Loucy (cell line): Measurements from ENCODE around the gene DPCD.

Source experiments
- H2AFZ ChIP-seq: fragments of 200-600 bp; sonication (generic); 2 replicates; pipeline ENCODE4 v1.6.0; 2016; ENCODE audit warnings: antibody characterized with exemption, mild to moderate bottlenecking, low read length, moderate library complexity
- H3F3A ChIP-seq: fragments of 200-600 bp; 2 replicates; pipeline ENCODE4 v1.6.0; 2016; ENCODE audit warnings: antibody characterized with exemption, low read depth, mild to moderate bottlenecking
- H3K27me3 ChIP-seq: fragments of 200-600 bp; sonication (generic); 2 replicates; pipeline ENCODE4 v1.6.1; 2014; ENCODE audit warnings: low read length, mild to moderate bottlenecking; ENCODE audit not compliant: insufficient read depth, poor library complexity, severe bottlenecking
- H3K36me3 ChIP-seq: fragments of 200-600 bp; sonication (generic); 2 replicates; pipeline ENCODE4 v1.6.1; 2016; ENCODE audit warnings: low read length; ENCODE audit not compliant: insufficient read depth
- H3K4me1 ChIP-seq: fragments of 200-600 bp; sonication (generic); 2 replicates; pipeline ENCODE4 v1.5.1; 2014; ENCODE audit warnings: low read length, mild to moderate bottlenecking; ENCODE audit not compliant: insufficient read depth, poor library complexity, severe bottlenecking
- H3K4me2 ChIP-seq: fragments of 200-600 bp; sonication (generic); 2 replicates; pipeline ENCODE4 v1.6.0; 2014; ENCODE audit warnings: antibody characterized with exemption, low read length, low read depth, mild to moderate bottlenecking; ENCODE audit not compliant: poor library complexity, severe bottlenecking
- H3K4me3 ChIP-seq: fragments of 200-600 bp; sonication (generic); 2 replicates; pipeline ENCODE4 v1.5.1; 2014; ENCODE audit warnings: low read length, mild to moderate bottlenecking, mixed read lengths; ENCODE audit not compliant: poor library complexity, severe bottlenecking
- H3K79me2 ChIP-seq: fragments of 200-600 bp; sonication (generic); 2 replicates; pipeline ENCODE4 v1.6.1; 2014; ENCODE audit warnings: low read length; ENCODE audit not compliant: insufficient read depth
- H3K9ac ChIP-seq: fragments of 200-600 bp; sonication (generic); 2 replicates; pipeline ENCODE4 v1.6.0; 2014; ENCODE audit warnings: mild to moderate bottlenecking, low read depth, low read length, moderate library complexity; ENCODE audit not compliant: poor library complexity, severe bottlenecking
- H3K9me2 ChIP-seq: fragments of 200-600 bp; sonication (generic); replicated peaks from 2 replicates; pipeline ENCODE4 v1.6.1; 2016; ENCODE audit warnings: low read depth, low read length, mixed read lengths
- H3K9me3 ChIP-seq: fragments of 200-600 bp; sonication (generic); 2 replicates; pipeline ENCODE4 v1.6.1; 2014; ENCODE audit warnings: mild to moderate bottlenecking, antibody characterized with exemption, low read length, low read depth; ENCODE audit not compliant: insufficient read depth
- H4K20me1 ChIP-seq: fragments of 200-600 bp; sonication (generic); 2 replicates; pipeline ENCODE4 v1.6.0; 2014; ENCODE audit warnings: antibody characterized with exemption, low read length, mild to moderate bottlenecking; ENCODE audit not compliant: insufficient read depth, poor library complexity, severe bottlenecking
- CTCF ChIP-seq: fragments of 200-600 bp; sonication (generic); conservative IDR thresholded peaks from 2 replicates; pipeline ENCODE4 v1.5.1; 2014; ENCODE audit warnings: mild to moderate bottlenecking, antibody characterized with exemption, low read length
- EZH2phosphoT487 ChIP-seq: fragments of 200-600 bp; IDR thresholded peaks from 2 replicates; pipeline ENCODE4 v1.6.1; 2018; ENCODE audit warnings: antibody characterized with exemption, mild to moderate bottlenecking, moderate library complexity, borderline replicate concordance

DPCD gene

GRCh38 chr10:101614663-101615524, 26.8 kb downstream of the DPCD start:
- Histone ChIP-seq H3K4me1 (peaks cover 6% of the 10 kb centered on the region), H4K20me1 (no peaks in the 10 kb centered on the region), H3K79me2 (no peaks in the 10 kb centered on the region), H3K9me2 (no peaks in the 10 kb centered on the region), H3K27me3 (no peaks in the 10 kb centered on the region), H3K4me2 (no peak overlapping the region), H3K9me3 (no peaks in the 10 kb centered on the region), H3K9ac (no peak overlapping the region), H3K4me3 (no peak overlapping the region), H3K36me3 (peaks cover 34% of the 10 kb centered on the region; the same call in 1 of the 2 replicates), H2AFZ (no peak overlapping the region), H3F3A (no peaks in the 10 kb centered on the region)
- TF ChIP-seq CTCF (no peak), EZH2phosphoT487 (no peak)

- H3K4me1 ChIP-seq, result peaks cover 6% of the 10 kb centered on the region
- peaks cover 33% of the 10 kb centered on the region; the same call in 1 of the 2 replicates for H3K36me3 ChIP-seq
- H3F3A ChIP-seq, result no peaks in the 10 kb centered on the region
- H3K9me2 ChIP-seq, result no peaks in the 10 kb centered on the region
- H3K27me3 ChIP-seq, result no peaks in the 10 kb centered on the region
- no peak overlapping the region for H3K4me2 ChIP-seq
- H3K79me2 ChIP-seq, result no peaks in the 10 kb centered on the region
- no peak overlapping the region for H3K4me3 ChIP-seq
- TF ChIP-seq CTCF (no peak), EZH2phosphoT487 (no peak)
- H3K9ac ChIP-seq, result no peak overlapping the region
- no peaks in the 10 kb centered on the region for H4K20me1 ChIP-seq
- no peaks in the 10 kb centered on the region for H3K9me3 ChIP-seq
- H2AFZ ChIP-seq, result no peak overlapping the region
These were observed 27.5 kb downstream of the DPCD start for GRCh38 chr10:101615525-101616116.

- Histone ChIP-seq H3K9me3 (no peaks in the 10 kb centered on the region), H4K20me1 (no peaks in the 10 kb centered on the region), H3K4me1 (peaks cover 6% of the 10 kb centered on the region), H3K36me3 (peaks cover 32% of the 10 kb centered on the region; the same call in 1 of the 2 replicates), H2AFZ (no peak overlapping the region), H3K9ac (no peak overlapping the region), H3F3A (no peaks in the 10 kb centered on the region), H3K4me3 (no peak overlapping the region), H3K9me2 (no peaks in the 10 kb centered on the region), H3K4me2 (no peak overlapping the region), H3K27me3 (no peaks in the 10 kb centered on the region), H3K79me2 (no peaks in the 10 kb centered on the region)
- TF ChIP-seq EZH2phosphoT487, result no peak
- TF ChIP-seq CTCF, result no peak
These were observed 28.4 kb downstream of the DPCD start for GRCh38 chr10:101616415-101617101.
